IMR-90 (cell line): ENCODE results near the gene MKX. TPM values are rescaled to one million over a fixed set of nuclear protein-coding genes. Genes with fewer than 3 reads are reported as not detected.
A peak's percentile ranks its signal among the peaks of the same experiment; 100 is the strongest.

Experiments
- ATAC-seq: fragments of 200-7000 bp; cut with Tn5 transposase; 2 replicates; pipeline ENCODE4 v1.9.1; 2020; ENCODE audit warnings: low read depth, mild to moderate bottlenecking, moderate library complexity
- BruUV-seq: library from RNA; stranded (reverse); fragments of 400-500 nt; replicated peaks from 2 replicates; lab custom pipeline; 2021; lab: Mats Ljungman, UMichigan
- CTCF ChIA-PET: fragments of 300-600 bp; formaldehyde crosslinking; extraction: SDS; loops from one replicate; lab custom pipeline; 2021; ENCODE audit warnings: antibody characterized with exemption; lab: Yijun Ruan, JAX
- POLR2A ChIA-PET: fragments of 300-600 bp; sonication (Branson Sonifier 250); formaldehyde crosslinking; loops from one replicate; lab custom pipeline; 2022; ENCODE audit warnings: antibody characterized with exemption; ENCODE audit not compliant: unreplicated experiment; lab: Charles Lee
- DNase-seq: peaks from one replicate; pipeline ENCODE4 v3.0.0; 2013
- H2AFZ ChIP-seq: replicated peaks from 2 replicates; pipeline ENCODE3; 2013; ENCODE audit warnings: low read length, mild to moderate bottlenecking; ENCODE audit not compliant: poor library complexity
- H2AK5ac ChIP-seq: 2 replicates; pipeline ENCODE4 v1.6.1; 2013; ENCODE audit warnings: low read depth, low read length, inconsistent platforms
- H2AK9ac ChIP-seq: replicated peaks from 2 replicates; pipeline ENCODE3; 2013; ENCODE audit warnings: mild to moderate bottlenecking, low read depth, low read length, moderate library complexity; ENCODE audit not compliant: poor library complexity
- H2BK120ac ChIP-seq: 2 replicates; pipeline ENCODE4 v1.6.1; 2013; ENCODE audit warnings: low read depth, low read length, inconsistent platforms
- H2BK15ac ChIP-seq: 3 replicates; pipeline ENCODE4 v1.6.1; 2013; ENCODE audit warnings: low read depth, low read length, inconsistent platforms
- H2BK20ac ChIP-seq: 2 replicates; pipeline ENCODE4 v1.6.1; 2013; ENCODE audit warnings: low read depth, mild to moderate bottlenecking, inconsistent platforms, low read length, moderate library complexity
- H2BK5ac ChIP-seq: 2 replicates; pipeline ENCODE4 v1.6.1; 2013; ENCODE audit warnings: mild to moderate bottlenecking, low read depth, low read length, inconsistent platforms; ENCODE audit not compliant: poor library complexity, severe bottlenecking
- H3K14ac ChIP-seq: replicated peaks from 2 replicates; pipeline ENCODE4 v1.6.1; 2013; ENCODE audit warnings: low read depth, low read length, inconsistent platforms
- H3K18ac ChIP-seq: 2 replicates; pipeline ENCODE4 v1.6.1; 2013; ENCODE audit warnings: low read depth, low read length, control low read depth
- H3K23ac ChIP-seq: 2 replicates; pipeline ENCODE4 v1.6.1; 2013; ENCODE audit warnings: low read depth, low read length, inconsistent platforms
- H3K27ac ChIP-seq: 2 replicates; pipeline ENCODE4 v1.5.1; 2013; ENCODE audit warnings: mild to moderate bottlenecking, control low read depth, low read length; ENCODE audit not compliant: insufficient read depth
- H3K27me3 ChIP-seq: 2 replicates; pipeline ENCODE4 v1.6.1; 2013; ENCODE audit warnings: low read length; ENCODE audit not compliant: control insufficient read depth, insufficient read depth
- H3K36me3 ChIP-seq: 2 replicates; pipeline ENCODE4 v1.6.1; 2013; ENCODE audit warnings: low read length, mixed read lengths; ENCODE audit not compliant: control insufficient read depth, insufficient read depth
- H3K4ac ChIP-seq: 2 replicates; pipeline ENCODE4 v1.6.1; 2013; ENCODE audit warnings: low read depth, low read length, inconsistent platforms
- H3K4me1 ChIP-seq: 2 replicates; pipeline ENCODE4 v1.6.1; 2013; ENCODE audit warnings: low read length, mixed read lengths; ENCODE audit not compliant: control insufficient read depth, insufficient read depth
- H3K4me2 ChIP-seq: 2 replicates; pipeline ENCODE4 v1.6.1; 2013; ENCODE audit warnings: low read depth, mild to moderate bottlenecking, control low read depth, low read length, moderate library complexity
- H3K4me3 ChIP-seq: 2 replicates; pipeline ENCODE4 v1.5.1; 2013; ENCODE audit warnings: low read depth, mild to moderate bottlenecking, control low read depth, low read length, moderate library complexity; ENCODE audit not compliant: insufficient read depth
- H3K56ac ChIP-seq: 2 replicates; pipeline ENCODE4 v1.6.1; 2013; ENCODE audit warnings: low read length, inconsistent platforms; ENCODE audit not compliant: insufficient read depth; ENCODE audit errors: extremely low read depth
- H3K79me1 ChIP-seq, 2 experiments: 2 replicates each; pipeline ENCODE4 v1.6.1; 2013; ENCODE audit warnings: low read length in 2 of 2, inconsistent platforms in 1 of 2, low read depth in 1 of 2
- H3K9ac ChIP-seq: 2 replicates; pipeline ENCODE4 v1.6.1; 2013; ENCODE audit warnings: low read depth, low read length, control low read depth
- H3K9me1 ChIP-seq: 2 replicates; pipeline ENCODE4 v1.6.1; 2013; ENCODE audit warnings: low read length, inconsistent platforms; ENCODE audit not compliant: insufficient read depth
- H3K9me3 ChIP-seq: 2 replicates; pipeline ENCODE4 v1.6.1; 2013; ENCODE audit warnings: low read length; ENCODE audit not compliant: control insufficient read depth, insufficient read depth
- H4K20me1 ChIP-seq: 2 replicates; pipeline ENCODE4 v1.6.1; 2013; ENCODE audit warnings: low read length, inconsistent platforms; ENCODE audit not compliant: insufficient read depth
- H4K5ac ChIP-seq: 2 replicates; pipeline ENCODE4 v1.6.1; 2013; ENCODE audit warnings: mild to moderate bottlenecking, low read depth, low read length, control low read depth
- H4K8ac ChIP-seq, 2 experiments: 2 replicates each; pipeline ENCODE4 v1.6.1; 2013; ENCODE audit warnings: low read depth in 2 of 2, low read length in 2 of 2, control low read depth in 1 of 2, inconsistent platforms in 1 of 2
- H4K91ac ChIP-seq: 2 replicates; pipeline ENCODE4 v1.6.1; 2013; ENCODE audit warnings: low read depth, low read length, inconsistent platforms; ENCODE audit not compliant: insufficient read depth
- BHLHE40 ChIP-seq: fragments of 150-350 bp; IDR thresholded peaks from 2 replicates; pipeline ENCODE4 v1.6.1; 2016; ENCODE audit warnings: mild to moderate bottlenecking, low read depth, low read length
- CEBPB ChIP-seq: IDR thresholded peaks from 2 replicates; pipeline ENCODE4 v1.6.1; 2012; ENCODE audit warnings: low read depth, low read length, improper control_type of control experiment
- CHD1 ChIP-seq: IDR thresholded peaks from 2 replicates; pipeline ENCODE4 v1.6.1; 2012; ENCODE audit warnings: low read depth, low read length, improper control_type of control experiment
- CTCF ChIP-seq: conservative IDR thresholded peaks from 2 replicates; pipeline ENCODE4 v1.5.1; 2012; ENCODE audit warnings: mild to moderate bottlenecking, low read depth, low read length, improper control_type of control experiment
- ELK1 ChIP-seq: fragments of 150-350 bp; IDR thresholded peaks from 2 replicates; pipeline ENCODE4 v1.6.1; 2016; ENCODE audit warnings: low read depth, mild to moderate bottlenecking, low read length, moderate library complexity, borderline replicate concordance
- FOS ChIP-seq: fragments of 150-350 bp; IDR thresholded peaks from 2 replicates; pipeline ENCODE4 v1.6.1; 2016; ENCODE audit warnings: low read depth, low read length
- MAFK ChIP-seq: IDR thresholded peaks from 2 replicates; pipeline ENCODE4 v1.6.1; 2012; ENCODE audit warnings: low read depth, low read length, improper control_type of control experiment
- MAZ ChIP-seq: IDR thresholded peaks from 2 replicates; pipeline ENCODE4 v1.6.1; 2012; ENCODE audit warnings: low read depth, mild to moderate bottlenecking, low read length, improper control_type of control experiment, moderate library complexity, borderline replicate concordance
- MXI1 ChIP-seq: IDR thresholded peaks from 2 replicates; pipeline ENCODE4 v1.6.1; 2012; ENCODE audit warnings: low read depth, mild to moderate bottlenecking, low read length, moderate library complexity, borderline replicate concordance
- NFE2L2 ChIP-seq: fragments of 150-350 bp; IDR thresholded peaks from 2 replicates; pipeline ENCODE4 v1.6.1; 2016; ENCODE audit warnings: low read depth, mild to moderate bottlenecking, low read length
- POLR2A ChIP-seq: IDR thresholded peaks from 2 replicates; pipeline ENCODE4 v1.6.1; 2012; ENCODE audit warnings: mild to moderate bottlenecking, low read depth, low read length
- RAD21 ChIP-seq: IDR thresholded peaks from 2 replicates; pipeline ENCODE4 v1.6.1; 2012; ENCODE audit warnings: low read length, improper control_type of control experiment
- RCOR1 ChIP-seq: IDR thresholded peaks from 2 replicates; pipeline ENCODE4 v1.6.1; 2012; ENCODE audit warnings: mild to moderate bottlenecking, low read length, improper control_type of control experiment; ENCODE audit not compliant: insufficient replicate concordance
- RFX5 ChIP-seq: IDR thresholded peaks from 2 replicates; pipeline ENCODE4 v1.8.0; 2012; ENCODE audit warnings: low read depth, mild to moderate bottlenecking, low read length, moderate library complexity
- SMC3 ChIP-seq: fragments of 150-350 bp; IDR thresholded peaks from 2 replicates; pipeline ENCODE4 v1.6.1; 2016; ENCODE audit warnings: low read depth, mild to moderate bottlenecking, antibody characterized with exemption, low read length, moderate library complexity
- USF2 ChIP-seq: fragments of 150-350 bp; IDR thresholded peaks from 2 replicates; pipeline ENCODE4 v1.6.1; 2017; ENCODE audit warnings: mild to moderate bottlenecking, antibody characterized with exemption, low read length, low read depth
- WGBS, 2 experiments: methylation state at CpG; one replicate each; pipeline versions ENCODE4 v1.1.5 to v1.1.7; 2013; ENCODE audit warnings: missing lambda C conversion rate in 2 of 2; ENCODE audit not compliant: insufficient read length in 1 of 2; ENCODE audit errors: extremely low coverage in 2 of 2; 5-methylcytosine and 5-hydroxymethylcytosine counted together
- dilution Hi-C: fragments of 300-500 bp; cut with HindIII; formaldehyde crosslinking; loops from one replicate; pipeline ENCODE4 v1.14.3; 2018; ENCODE audit warnings: low sequenced_read_pairs; ENCODE audit not compliant: unreplicated experiment
- in situ Hi-C: fragments of 300-500 bp; cut with MboI; formaldehyde crosslinking; loops from 3 replicates; pipeline ENCODE4 v1.14.3; 2019; ENCODE audit warnings: low sequenced_read_pairs, inconsistent platforms, mixed read lengths
- intact Hi-C: fragments of 100-400 bp; cut with micrococcal nuclease; formaldehyde crosslinking; loops from 2 replicates; pipeline ENCODE4 v1.10.0; 2022
- polyA plus RNA-seq, 3 experiments: library from polyadenylated mRNA; depleted of rRNA; stranded (reverse); fragments of >200 nt; gene quantifications; 2 replicates each; pipeline ENCODE4 v1.2.3, GENCODE V29; 2012; ENCODE audit warnings: low replicate concordance in 1 of 3
- total RNA-seq: library from RNA; depleted of rRNA; stranded (reverse); fragments of >200 nt; gene quantifications from 2 replicates; pipeline ENCODE4 v1.2.3, GENCODE V29; 2012

MKX gene
- total and polyA plus RNA-seq, 2 of the 4 experiments (the other 2 are of a cell fraction) = 0.10 to 0.36 TPM

- Histone ChIP-seq H2BK5ac (peak overlapping the region; percentile 18), H3K56ac (no peak overlapping the region), H3K14ac (peak overlapping the region; percentile 51; the same call in 1 of the 2 replicates), H3K27me3 (no peaks in the 10 kb centered on the region), H3K79me1 (no peaks in the 10 kb centered on the region), H3K4me1 (peaks cover 3% of the 10 kb centered on the region), H3K9me3 (no peaks in the 10 kb centered on the region), H2AFZ (peak overlapping the region; percentile 50), H4K5ac (peak overlapping the region; percentile 42; the same call in 1 of the 2 replicates), H3K23ac (no peak overlapping the region), H4K8ac (peak overlapping the region; percentile 39 to 73; a peak in 3 of 4 replicates), H3K4ac (0 out of 2 replicates have a peak overlapping the region, but pooled peaks have one; percentile 12), H2AK9ac (no peak overlapping the region), H3K9ac (peak overlapping the region; percentile 13; the same call in 1 of the 2 replicates), H3K36me3 (no peaks in the 10 kb centered on the region), H3K4me2 (peak overlapping the region; percentile 96), H3K27ac (no peak overlapping the region), H3K18ac (peak overlapping the region; percentile 85; the same call in 1 of the 2 replicates), H4K91ac (0 out of 2 replicates have a peak overlapping the region, but pooled peaks have one; percentile 57), H2AK5ac (no peak overlapping the region), H2BK20ac (peak overlapping the region; percentile 6; the same call in 1 of the 2 replicates), H3K9me1 (no peaks in the 10 kb centered on the region; the same call in 1 of the 2 replicates), H4K20me1 (no peaks in the 10 kb centered on the region), H2BK120ac (peak overlapping the region; percentile 9; the same call in 1 of the 2 replicates), H2BK15ac (no peak overlapping the region), H3K4me3 (peak overlapping the region; percentile 30; the same call in 1 of the 2 replicates)
- peak; percentile 93 for ATAC-seq
- CTCF ChIA-PET = interaction anchor here (0.8 to 1.6 kb wide), 3 partner anchors 13 to 533 kb away, joined by 3 read pairs; no protein-coding TSS in a partner anchor
- POLR2A ChIA-PET = no interaction called here
- DNase-seq = peak; percentile 49
- WGBS, 2 experiments = 0% methylated on average over 1 of the region's 6 CpGs; no CpG with 5 or more reads in 1 of the 2 experiments
- in situ Hi-C loops (no loop called here), dilution Hi-C loops (no loop called here), intact Hi-C loops (no loop called here)
- no TSS peak for BruUV-seq
- TF ChIP-seq BHLHE40 (no peak), CHD1 (no peak), MXI1 (no peak), RCOR1 (no peak), POLR2A (no peak), ELK1 (no peak), CTCF (no peak), SMC3 (no peak), MAZ (no peak), MAFK (no peak), NFE2L2 (no peak), RAD21 (no peak), RFX5 (no peak), CEBPB (no peak), FOS (no peak), USF2 (no peak)
Observed at GRCh38 chr10:27687326-27687725, 58.3 kb downstream of the MKX start.
